CD4-positive, alpha-beta T cell treated with Interleukin-21 for 1 hour (primary cell): ENCODE results near the gene TMOD3.

Experiments
- DNase-seq: peaks from one replicate; pipeline ENCODE4 v3.0.0-alpha.2; 2020

TMOD3 gene

GRCh38 chr15:51830276-51830806 is 888 bp downstream of the TMOD3 start:
- peak; percentile 20 for DNase-seq

DNA sequence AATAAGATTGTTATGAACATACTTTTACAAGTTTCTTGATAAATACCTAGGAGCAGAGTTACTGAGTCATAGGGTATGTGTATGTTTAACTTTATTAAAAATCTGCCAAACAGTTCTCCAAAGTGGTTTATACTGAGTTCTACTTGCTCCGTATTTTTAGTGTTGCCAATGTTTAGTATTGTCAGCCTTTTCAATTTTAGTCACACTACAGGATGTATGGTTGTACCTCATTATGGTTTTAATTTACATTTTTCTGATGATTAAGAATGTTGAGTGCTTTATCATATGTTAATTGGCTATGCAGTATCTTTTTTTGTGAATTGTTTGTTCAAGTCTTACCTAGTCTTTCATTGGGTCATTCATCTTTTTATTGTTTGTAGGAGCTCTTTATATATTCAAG is 4.3 kb downstream of the TMOD3 start:
- no peak for DNase-seq

GRCh38 chr15:51837792-51838251 is 8.4 kb downstream of the TMOD3 start:
- no peak for DNase-seq

GRCh38 chr15:51838270-51838669 is 8.8 kb downstream of the TMOD3 start:
- DNase-seq, result no peak

DNA sequence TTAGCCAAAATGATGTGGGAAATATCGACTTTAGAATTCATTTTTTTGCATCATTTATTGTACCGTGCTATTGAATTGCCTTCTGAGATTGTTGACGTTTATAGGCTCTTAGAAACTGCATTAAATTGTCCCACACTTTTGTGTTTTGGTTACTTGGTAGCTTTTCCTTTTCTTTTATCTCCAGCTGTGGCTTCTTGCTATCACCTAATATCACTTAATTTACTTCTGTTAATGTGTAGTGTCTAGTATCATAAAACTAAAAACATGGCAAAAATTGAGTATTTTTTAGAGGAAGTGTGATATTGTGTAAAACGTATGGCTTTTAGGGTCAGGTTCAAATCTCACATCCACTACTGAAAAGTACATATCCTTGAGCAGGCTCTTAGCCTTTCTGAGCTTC is 11.2 kb downstream of the TMOD3 start:
- no peak for DNase-seq

DNA sequence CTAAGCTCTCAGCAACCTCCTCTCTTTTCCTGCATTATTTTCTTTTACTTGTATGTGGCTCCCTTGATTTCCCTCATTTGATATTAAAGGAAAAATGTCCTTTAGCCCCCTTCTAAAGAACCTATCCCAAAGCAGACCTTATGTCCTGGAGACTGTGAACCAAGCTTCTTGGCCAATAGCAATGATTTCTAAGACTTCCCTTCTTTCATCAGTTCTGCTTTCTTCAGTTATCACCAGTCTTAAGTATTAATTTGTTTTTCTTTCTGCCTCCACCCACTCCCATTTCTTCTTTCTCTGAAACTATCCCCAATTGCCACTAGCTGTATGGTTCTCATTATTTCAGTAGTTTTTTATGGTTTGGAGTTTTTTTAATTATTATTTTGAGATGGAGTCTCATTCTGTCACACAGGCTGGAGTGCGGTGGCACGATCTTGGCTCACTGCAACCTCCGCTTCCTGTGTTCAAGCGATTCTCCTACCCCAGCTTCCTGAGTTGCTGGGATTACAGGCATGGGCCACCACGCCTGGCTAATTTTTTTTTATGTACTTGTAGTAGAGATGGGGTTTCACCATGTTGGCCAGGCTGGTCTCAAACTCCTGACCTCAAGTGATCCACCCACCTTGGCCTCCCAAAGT is 12.1 kb downstream of the TMOD3 start:
- no peak for DNase-seq

GRCh38 chr15:51842265-51842664 is 12.8 kb downstream of the TMOD3 start:
- no peak for DNase-seq

DNA sequence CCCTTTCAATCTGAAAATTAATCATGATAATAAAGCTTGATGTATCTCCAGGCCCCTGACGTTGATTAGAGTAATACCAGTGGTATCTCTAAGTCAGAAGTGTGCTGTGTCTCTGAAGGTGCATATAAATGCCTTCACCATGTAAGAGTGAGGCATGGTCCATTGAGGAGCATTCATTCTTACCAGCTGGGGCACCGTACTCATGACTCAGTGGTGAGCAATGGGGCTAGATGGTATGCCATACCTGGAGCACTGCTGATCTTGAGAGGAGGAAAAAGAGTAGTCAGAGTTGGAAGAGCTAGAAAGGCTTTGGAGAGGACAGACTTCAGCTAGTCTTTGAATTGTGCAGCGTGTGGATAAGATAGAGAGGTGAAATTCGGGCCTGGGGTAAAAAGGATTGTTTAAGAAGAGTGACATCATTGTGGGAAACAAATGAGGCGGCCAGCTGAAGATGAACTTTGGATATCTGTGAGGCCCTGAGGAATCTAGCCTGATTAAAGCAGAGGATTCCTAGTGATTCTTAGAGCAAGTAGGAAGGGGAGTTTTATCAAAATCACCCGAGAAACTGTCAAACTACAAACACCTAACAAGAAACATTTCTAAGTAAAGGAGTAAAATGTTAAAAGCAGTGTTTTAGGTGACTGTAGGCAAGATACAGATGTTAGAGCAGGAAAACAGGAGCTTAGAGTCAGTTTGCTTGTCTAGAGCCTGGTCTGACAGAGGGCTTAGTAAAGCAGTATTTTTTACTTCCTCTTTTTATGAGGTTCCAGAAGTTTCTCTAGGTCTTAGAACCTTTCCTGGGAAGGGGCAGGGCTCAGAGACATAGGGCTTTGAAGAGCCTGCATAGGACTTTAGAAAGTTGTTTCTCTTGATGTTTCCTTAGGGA is 13.6 kb downstream of the TMOD3 start:
- no peak for DNase-seq

DNA sequence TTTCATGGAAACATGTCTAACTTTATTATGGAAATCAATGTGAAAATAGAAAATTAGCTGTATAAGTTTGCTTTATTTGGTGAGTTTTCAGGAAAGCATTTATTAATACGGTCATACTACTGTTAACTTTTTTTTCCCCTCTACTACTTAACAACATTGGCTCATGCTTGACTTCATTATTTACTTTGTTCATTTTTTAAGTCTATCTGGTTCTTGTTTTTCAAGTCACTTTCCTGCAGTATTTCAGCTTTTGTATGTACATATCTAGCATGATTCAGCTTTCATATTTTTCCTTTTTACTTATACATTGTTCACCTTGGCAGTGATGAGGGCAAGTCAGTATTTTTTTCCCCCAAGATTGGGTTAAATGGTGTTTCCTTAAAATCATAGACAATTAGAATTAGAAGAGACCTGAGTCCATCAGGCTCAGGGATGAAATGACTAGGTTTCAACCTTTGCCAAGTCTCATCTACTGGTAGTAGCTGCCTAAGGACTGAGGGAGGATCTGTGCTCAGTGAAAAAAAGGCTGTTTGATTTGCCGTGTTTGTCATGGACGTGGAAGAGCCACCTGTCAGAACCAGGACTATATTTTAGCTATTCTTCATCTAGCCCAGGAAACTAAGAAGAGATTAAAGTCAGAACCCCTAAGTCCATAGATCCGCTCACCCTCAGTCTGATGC is 15.4 kb downstream of the TMOD3 start:
- DNase-seq, result no peak

DNA sequence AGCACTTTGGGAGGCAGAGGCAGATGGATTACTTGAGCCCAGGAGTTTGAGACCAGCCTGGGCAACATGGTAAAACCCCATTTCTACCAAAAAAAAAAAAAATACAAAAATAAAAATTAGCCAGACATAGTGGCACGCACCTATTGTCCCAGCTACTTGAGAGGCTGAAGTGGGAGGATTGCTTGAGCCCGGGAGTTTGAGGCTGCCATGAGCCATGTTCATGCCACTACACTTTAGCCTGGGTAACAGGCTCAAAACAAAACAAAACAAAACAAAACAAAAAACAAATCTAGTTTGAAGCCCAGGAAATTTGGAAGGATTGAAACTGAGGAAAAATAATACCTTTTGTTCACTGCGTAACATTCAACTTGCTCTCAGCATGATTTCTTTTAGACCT is 16.6 kb downstream of the TMOD3 start:
- no peak for DNase-seq

- DNase-seq, result no peak
Measured at GRCh38 chr15:51846463-51847230, 17.2 kb downstream of the TMOD3 start.

DNA sequence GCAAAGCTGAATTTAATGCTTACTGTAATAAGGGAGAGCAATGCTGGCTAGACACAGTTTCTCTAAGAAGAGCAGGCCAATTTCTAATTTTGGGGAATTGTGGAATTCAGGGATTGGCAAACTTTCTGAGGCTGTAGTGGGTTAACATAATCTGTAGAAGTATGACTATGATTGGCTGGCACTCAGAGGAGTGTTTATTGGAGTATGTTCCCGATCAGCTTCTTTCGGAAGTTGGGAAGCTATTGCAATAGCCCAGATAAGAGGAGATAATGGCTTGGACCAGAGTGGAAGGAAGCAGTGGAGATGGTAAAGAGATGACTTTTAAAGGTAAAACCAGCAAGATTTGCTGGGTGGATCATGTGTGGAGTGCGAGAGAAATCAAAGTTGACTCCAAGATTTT is 19.4 kb downstream of the TMOD3 start:
- no peak for DNase-seq

- DNase-seq, result no peak
Measured at GRCh38 chr15:51849860-51850259, 20.4 kb downstream of the TMOD3 start.

DNA sequence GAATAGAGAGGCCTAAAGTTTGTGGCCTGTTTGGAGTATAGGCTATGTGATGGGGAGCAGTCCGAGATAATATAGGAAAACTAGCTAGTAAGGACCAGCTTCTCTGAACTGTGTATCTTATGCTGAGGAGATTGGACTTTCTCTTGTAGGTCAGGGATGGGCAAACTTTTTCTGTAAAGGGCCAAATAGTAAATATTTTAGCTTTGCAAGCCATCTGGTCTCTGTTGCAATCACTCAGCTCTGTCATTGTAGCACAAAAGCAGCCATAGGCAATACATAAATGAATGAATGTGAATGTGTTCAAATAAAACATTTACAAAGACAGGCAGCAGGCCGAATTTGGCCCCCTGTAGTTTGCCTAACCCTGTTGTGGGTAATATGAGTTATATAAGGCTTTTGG is 24.5 kb downstream of the TMOD3 start:
- DNase-seq, result no peak

- DNase-seq, result no peak
Measured at GRCh38 chr15:51855612-51856011, 26.2 kb downstream of the TMOD3 start.

DNA sequence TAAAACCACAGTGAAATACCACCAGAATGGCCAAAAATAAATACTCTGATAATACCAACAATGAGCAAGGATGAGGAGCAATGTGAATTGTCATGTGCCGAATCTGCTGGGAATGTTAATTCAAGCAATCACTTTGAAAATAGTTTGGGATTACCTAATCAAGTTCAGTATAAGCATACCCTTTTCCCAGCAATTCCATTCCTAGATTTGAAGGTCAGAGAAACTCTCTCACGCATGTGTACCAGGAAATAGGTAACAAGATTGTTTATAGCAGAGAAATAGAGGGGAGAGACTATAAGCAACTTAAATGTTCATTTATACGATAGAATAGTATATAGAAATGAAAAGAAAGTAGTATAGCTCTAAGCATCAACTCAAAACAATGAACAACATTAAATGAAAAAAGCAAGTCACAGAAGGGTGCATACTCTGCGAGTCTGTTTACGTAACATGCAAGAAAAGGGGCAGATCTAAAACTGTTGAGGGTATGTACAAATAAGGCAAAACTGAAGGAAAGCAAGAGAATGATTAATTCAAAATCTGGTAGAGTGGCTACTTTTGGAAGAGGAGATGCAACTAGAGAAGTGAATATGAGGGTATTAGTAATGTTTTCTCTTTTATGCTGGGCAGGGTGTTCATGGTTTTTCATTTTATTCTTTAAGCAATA is 27.4 kb downstream of the TMOD3 start:
- no peak for DNase-seq

DNA sequence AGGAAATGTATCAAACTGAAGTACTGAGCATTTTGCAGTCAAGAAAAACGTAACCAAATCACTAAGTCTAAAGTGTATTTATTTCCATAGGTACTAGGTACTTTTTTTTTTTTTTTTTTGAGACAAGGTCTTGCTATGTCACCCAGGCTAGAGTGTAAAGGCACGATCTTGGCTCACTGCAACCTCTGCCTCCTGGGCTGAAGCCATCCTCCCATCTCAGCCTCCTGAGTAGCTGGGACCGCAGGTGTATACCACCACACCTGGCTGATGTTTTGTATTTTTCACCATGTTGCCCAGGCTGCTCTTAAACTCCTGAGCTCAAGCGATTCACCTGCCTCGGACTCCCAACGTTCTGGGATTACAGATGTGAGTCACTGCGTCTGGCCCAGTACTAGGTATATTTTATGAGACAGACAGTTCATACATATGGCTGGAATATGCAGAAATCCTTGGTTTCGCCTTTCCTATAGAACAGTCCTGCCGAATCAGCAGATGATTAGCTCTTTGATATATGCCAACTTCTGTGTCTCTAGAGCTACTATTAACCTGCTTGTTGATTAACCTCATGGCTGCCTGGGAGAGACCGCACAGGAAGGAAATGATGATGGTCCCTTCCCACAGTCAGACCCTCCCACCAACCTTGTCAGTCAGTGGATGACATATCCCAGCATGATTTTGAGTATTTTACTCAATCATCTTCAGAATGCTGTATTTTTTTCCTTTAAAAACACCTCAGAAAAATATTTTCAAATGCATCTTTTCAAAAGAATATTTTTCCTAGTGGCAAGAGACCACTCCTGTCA is 32.3 kb downstream of the TMOD3 start:
- DNase-seq, result peak; percentile 74

GRCh38 chr15:51863131-51863530 is 33.7 kb downstream of the TMOD3 start:
- no peak for DNase-seq

DNA sequence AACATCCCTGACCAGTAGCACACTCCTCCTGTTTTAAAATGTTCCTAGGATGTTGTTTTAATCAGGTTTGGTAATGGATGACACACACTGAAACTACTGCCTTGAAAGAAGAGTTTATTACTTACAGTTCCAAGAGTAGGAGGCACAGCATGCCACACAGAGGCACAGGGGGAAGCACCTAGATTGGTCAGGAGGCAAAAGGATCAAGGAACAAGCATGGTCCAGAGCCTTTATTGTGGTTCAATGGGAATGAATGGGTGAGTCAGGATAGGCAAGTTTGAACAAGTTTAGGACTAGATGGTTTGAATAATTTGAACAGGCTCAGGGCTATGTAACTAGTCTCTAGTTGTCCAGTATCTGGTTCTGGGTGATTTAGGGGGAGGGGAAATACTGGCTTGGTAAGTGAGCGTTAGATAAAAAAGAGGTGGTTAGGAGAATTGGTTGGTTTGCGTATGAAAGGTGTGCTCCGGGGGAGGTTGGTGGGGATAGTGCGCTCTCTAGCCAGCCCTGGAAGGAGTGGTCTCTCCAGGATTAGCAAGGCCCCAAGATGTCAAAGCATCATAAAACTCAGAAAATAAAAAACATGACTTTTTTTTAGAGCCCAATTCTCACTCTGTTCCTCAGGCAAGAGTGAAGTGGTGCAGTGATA is 35.1 kb downstream of the TMOD3 start:
- DNase-seq, result no peak

DNA sequence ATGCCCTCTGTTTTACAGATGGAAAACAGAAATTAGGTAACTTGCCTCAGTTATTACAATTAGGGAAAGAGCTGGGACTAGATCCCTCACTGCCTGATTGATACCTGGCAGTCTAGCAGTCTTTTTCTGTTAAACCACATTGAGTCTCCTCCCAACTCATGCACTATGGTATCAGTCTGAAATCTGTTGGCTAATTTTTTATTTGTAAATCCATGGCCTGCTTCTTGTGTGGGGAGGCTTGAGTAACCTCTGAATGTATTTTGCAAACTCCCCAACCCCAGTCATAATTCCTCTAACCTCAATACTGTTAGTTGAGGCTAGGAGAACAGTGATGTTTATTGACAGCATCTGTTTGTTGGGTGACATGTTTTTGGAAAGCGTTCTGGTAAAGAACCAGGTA is 35.9 kb downstream of the TMOD3 start:
- no peak for DNase-seq

DNA sequence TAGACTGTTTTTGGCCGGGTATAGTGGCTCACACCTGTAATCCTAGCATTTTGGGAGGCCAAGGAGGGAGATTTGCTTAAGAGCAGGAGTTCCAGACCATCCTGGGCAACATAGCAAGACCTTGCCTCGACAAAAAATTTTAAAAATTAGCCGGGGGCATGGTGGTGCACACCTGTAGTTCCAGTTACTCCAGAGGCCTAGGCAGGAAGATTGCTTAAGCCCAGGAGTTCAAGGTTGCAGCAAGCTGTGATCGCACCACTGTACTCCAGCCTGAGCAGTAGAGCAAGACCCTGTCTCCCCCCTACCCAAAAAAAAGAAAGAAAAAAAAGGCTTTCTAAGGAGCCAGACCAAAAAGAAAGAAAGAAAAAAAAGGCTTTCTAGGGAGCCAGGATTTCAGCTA is 36.7 kb downstream of the TMOD3 start:
- no peak for DNase-seq
